ENCODE results near the gene KSR1.

DNA sequence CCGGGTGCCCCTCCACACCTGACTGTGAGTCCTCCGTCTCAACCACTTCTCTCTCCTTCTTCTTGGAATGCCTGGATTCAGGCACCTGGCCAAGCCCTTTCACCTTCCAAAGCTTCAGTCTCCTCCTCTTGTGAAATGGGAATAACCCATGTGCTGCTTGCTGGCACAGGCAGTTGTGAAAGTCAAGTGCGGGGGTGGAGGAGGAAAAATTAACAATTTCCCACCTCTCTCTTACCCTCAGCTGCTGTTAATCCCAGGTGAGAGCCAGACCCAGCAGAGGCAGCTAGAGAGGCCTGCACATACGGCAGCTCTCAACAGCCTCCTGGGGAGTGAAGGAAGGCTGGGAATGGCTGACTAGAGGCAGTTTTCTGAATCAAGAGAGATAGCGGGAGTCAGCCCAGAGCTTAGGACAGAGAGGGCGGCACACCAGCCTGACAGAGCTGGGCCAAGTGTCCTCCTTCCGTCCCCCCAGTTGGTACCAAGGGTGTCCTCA, 96.8 kb downstream of the KSR1 start:
- TF ChIP-seq, protein P1, sequence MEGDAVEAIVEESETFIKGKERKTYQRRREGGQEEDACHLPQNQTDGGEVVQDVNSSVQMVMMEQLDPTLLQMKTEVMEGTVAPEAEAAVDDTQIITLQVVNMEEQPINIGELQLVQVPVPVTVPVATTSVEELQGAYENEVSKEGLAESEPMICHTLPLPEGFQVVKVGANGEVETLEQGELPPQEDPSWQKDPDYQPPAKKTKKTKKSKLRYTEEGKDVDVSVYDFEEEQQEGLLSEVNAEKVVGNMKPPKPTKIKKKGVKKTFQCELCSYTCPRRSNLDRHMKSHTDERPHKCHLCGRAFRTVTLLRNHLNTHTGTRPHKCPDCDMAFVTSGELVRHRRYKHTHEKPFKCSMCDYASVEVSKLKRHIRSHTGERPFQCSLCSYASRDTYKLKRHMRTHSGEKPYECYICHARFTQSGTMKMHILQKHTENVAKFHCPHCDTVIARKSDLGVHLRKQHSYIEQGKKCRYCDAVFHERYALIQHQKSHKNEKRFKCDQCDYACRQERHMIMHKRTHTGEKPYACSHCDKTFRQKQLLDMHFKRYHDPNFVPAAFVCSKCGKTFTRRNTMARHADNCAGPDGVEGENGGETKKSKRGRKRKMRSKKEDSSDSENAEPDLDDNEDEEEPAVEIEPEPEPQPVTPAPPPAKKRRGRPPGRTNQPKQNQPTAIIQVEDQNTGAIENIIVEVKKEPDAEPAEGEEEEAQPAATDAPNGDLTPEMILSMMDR (conservative IDR thresholded peaks at IDR 0.05 in 1 of 2, IDR thresholded peaks at IDR 0.05 in 1 of 2; ENCODE audit: low read depth in 1 of 2, low read length in 2 of 2), result no peak
- no peak for TF ChIP-seq EZH2 (IDR thresholded peaks at IDR 0.05; ENCODE audit: low read length, missing control alignments)
